Stomach (tissue), 4 donors: Measurements from ENCODE around the gene CHD5.

Experiments
- CTCF ChIP-seq, 7 experiments: fragments of 450-650 bp in 4 of 7; fragments of 200-600 bp in 3 of 7; sonication (generic) in 3 of 7; IDR thresholded peaks; one replicate each; pipeline ENCODE4 v1.5.1; 2016 to 2019; ENCODE audit warnings: antibody characterized with exemption in 7 of 7, control low read depth in 2 of 7, mild to moderate bottlenecking in 1 of 7
- POLR2AphosphoS5 ChIP-seq, 3 donors: sonication (generic); formaldehyde crosslinking; IDR thresholded peaks; one replicate each; pipeline ENCODE4 v1.6.1; 2016; ENCODE audit warnings: antibody characterized with exemption in 3 of 3

GRCh38 chr1:6096243-6097116 is 83.6 kb downstream of the CHD5 start:
- TF ChIP-seq POLR2AphosphoS5 (IDR thresholded peaks at IDR 0.05) (no peak), CTCF (IDR thresholded peaks at IDR 0.05) (no peak)
